H9 (cell line): Measurements from ENCODE around the gene CHN1. TPM values are rescaled to one million over a fixed set of nuclear protein-coding genes. Genes with fewer than 3 reads are reported as not detected.

Experiments
- DNase-seq: peaks from one replicate; pipeline ENCODE4 v3.0.0-alpha.2; 2017
- H2AFZ ChIP-seq: one replicate; pipeline ENCODE4 v1.6.1; 2013; ENCODE audit warnings: mild to moderate bottlenecking, low read length, control low read depth, moderate library complexity
- H2AK5ac ChIP-seq: 2 replicates; pipeline ENCODE4 v1.6.1; 2013; ENCODE audit warnings: low read length, control low read depth, mixed read lengths; ENCODE audit not compliant: insufficient read length
- H2BK120ac ChIP-seq: one replicate; pipeline ENCODE4 v1.6.1; 2013; ENCODE audit warnings: low read depth, mild to moderate bottlenecking, low read length, control low read depth, inconsistent platforms; ENCODE audit not compliant: poor library complexity, severe bottlenecking
- H2BK12ac ChIP-seq: 2 replicates; pipeline ENCODE4 v1.6.1; 2013; ENCODE audit warnings: low read length, control low read depth, mixed read lengths, low read depth; ENCODE audit not compliant: insufficient read length
- H2BK15ac ChIP-seq: 2 replicates; pipeline ENCODE4 v1.6.1; 2013; ENCODE audit warnings: low read depth, low read length, control low read depth
- H2BK20ac ChIP-seq: one replicate; pipeline ENCODE4 v1.6.1; 2013; ENCODE audit warnings: low read depth, mild to moderate bottlenecking, low read length, control low read depth, inconsistent platforms; ENCODE audit not compliant: poor library complexity, severe bottlenecking
- H2BK5ac ChIP-seq: 2 replicates; pipeline ENCODE4 v1.6.1; 2013; ENCODE audit warnings: low read length, control low read depth, mixed read lengths; ENCODE audit not compliant: insufficient read length
- H3K14ac ChIP-seq: 2 replicates; pipeline ENCODE4 v1.6.1; 2013; ENCODE audit warnings: low read length, control low read depth; ENCODE audit not compliant: insufficient read depth
- H3K18ac ChIP-seq: 2 replicates; pipeline ENCODE4 v1.6.1; 2013; ENCODE audit warnings: low read depth, mild to moderate bottlenecking, mixed read lengths, low read length, control low read depth; ENCODE audit not compliant: insufficient read length
- H3K23ac ChIP-seq: 2 replicates; pipeline ENCODE4 v1.6.1; 2013; ENCODE audit warnings: low read length, control low read depth, mixed read lengths, low read depth; ENCODE audit not compliant: insufficient read length
- H3K23me2 ChIP-seq: 2 replicates; pipeline ENCODE4 v1.6.1; 2013; ENCODE audit warnings: low read depth, mild to moderate bottlenecking, mixed read lengths, low read length, control low read depth; ENCODE audit not compliant: insufficient read length, poor library complexity, severe bottlenecking
- H3K27ac ChIP-seq: 2 replicates; pipeline ENCODE4 v1.5.1; 2013; ENCODE audit warnings: low read length, control low read depth, mixed read lengths, low read depth; ENCODE audit not compliant: insufficient read length
- H3K27me3 ChIP-seq: 2 replicates; pipeline ENCODE4 v1.6.1; 2013; ENCODE audit warnings: low read length, control low read depth, inconsistent platforms; ENCODE audit not compliant: insufficient read depth
- H3K4ac ChIP-seq: 2 replicates; pipeline ENCODE4 v1.6.1; 2013; ENCODE audit warnings: low read depth, mild to moderate bottlenecking, control low read depth, inconsistent platforms, low read length, moderate library complexity
- H3K4me1 ChIP-seq: 2 replicates; pipeline ENCODE4 v1.6.1; 2013; ENCODE audit warnings: low read length, control low read depth, inconsistent platforms; ENCODE audit not compliant: insufficient read depth
- H3K4me2 ChIP-seq: 2 replicates; pipeline ENCODE4 v1.6.1; 2013; ENCODE audit warnings: low read length, control low read depth, mixed read lengths; ENCODE audit not compliant: insufficient read length, insufficient read depth
- H3K56ac ChIP-seq: 2 replicates; pipeline ENCODE4 v1.6.1; 2013; ENCODE audit warnings: low read depth, mild to moderate bottlenecking, mixed read lengths, low read length, control low read depth; ENCODE audit not compliant: insufficient read length
- H3K79me1 ChIP-seq: 2 replicates; pipeline ENCODE4 v1.6.1; 2013; ENCODE audit warnings: low read depth, mild to moderate bottlenecking, moderate library complexity, low read length, control low read depth, inconsistent platforms; ENCODE audit not compliant: insufficient read depth, poor library complexity, severe bottlenecking
- H3K79me2 ChIP-seq: 2 replicates; pipeline ENCODE4 v1.6.1; 2013; ENCODE audit warnings: low read length, control low read depth, inconsistent platforms; ENCODE audit not compliant: insufficient read depth
- H3K9ac ChIP-seq: 2 replicates; pipeline ENCODE4 v1.6.1; 2013; ENCODE audit warnings: low read length, control low read depth, mixed read lengths; ENCODE audit not compliant: insufficient read length; ENCODE audit errors: extremely low read depth
- H3K9me3 ChIP-seq: one replicate; pipeline ENCODE4 v1.6.1; 2013; ENCODE audit warnings: low read depth, low read length, inconsistent platforms; ENCODE audit not compliant: control insufficient read depth
- H3T11ph ChIP-seq: one replicate; pipeline ENCODE4 v1.6.1; 2013; ENCODE audit warnings: mild to moderate bottlenecking, low read length, control low read depth, inconsistent platforms
- H4K20me1 ChIP-seq: one replicate; pipeline ENCODE4 v1.6.1; 2013; ENCODE audit not compliant: control insufficient read depth, insufficient read length, insufficient read depth
- H4K5ac ChIP-seq: 2 replicates; pipeline ENCODE4 v1.6.1; 2013; ENCODE audit warnings: low read depth, mild to moderate bottlenecking, mixed read lengths, low read length, control low read depth; ENCODE audit not compliant: insufficient read length
- H4K8ac ChIP-seq: replicated peaks from 2 replicates; pipeline ENCODE4 v1.6.1; 2013; ENCODE audit warnings: low read length, control low read depth, mixed read lengths, low read depth; ENCODE audit not compliant: insufficient read length
- H4K91ac ChIP-seq: 2 replicates; pipeline ENCODE4 v1.6.1; 2013; ENCODE audit warnings: low read depth, mild to moderate bottlenecking, moderate library complexity, mixed read lengths, low read length, control low read depth; ENCODE audit not compliant: insufficient read length
- H3K27ac Mint-ChIP-seq, 3 experiments: 2 replicates in 2 of 3; 3 replicates in 1 of 3; pipeline ENCODE4 v1.8.0; 2020 to 2021; ENCODE audit warnings: mixed read lengths in 3 of 3, mild to moderate bottlenecking in 1 of 3, moderate library complexity in 1 of 3
- H3K27me3 Mint-ChIP-seq: 2 replicates; pipeline ENCODE4 v1.8.0; 2021; ENCODE audit warnings: low read depth, mild to moderate bottlenecking, moderate library complexity, mixed read lengths
- H3K36me3 Mint-ChIP-seq, 3 experiments: 2 replicates in 2 of 3; 3 replicates in 1 of 3; pipeline ENCODE4 v1.8.0; 2020 to 2021; ENCODE audit warnings: low read depth in 3 of 3, mixed read lengths in 3 of 3; ENCODE audit not compliant: insufficient read depth in 1 of 3
- H3K4me1 Mint-ChIP-seq, 2 experiments: 2 replicates each; pipeline ENCODE4 v1.8.0; 2020; ENCODE audit warnings: mixed read lengths in 2 of 2
- H3K4me3 Mint-ChIP-seq, 2 experiments: 2 replicates in 1 of 2; 3 replicates in 1 of 2; pipeline ENCODE4 v1.8.0; 2020 to 2021; ENCODE audit warnings: mild to moderate bottlenecking in 2 of 2, mixed read lengths in 2 of 2, moderate library complexity in 1 of 2
- H3K9me3 Mint-ChIP-seq, 2 experiments: 2 replicates in 1 of 2; 3 replicates in 1 of 2; pipeline ENCODE4 v1.8.0; 2020; ENCODE audit warnings: mild to moderate bottlenecking in 2 of 2, mixed read lengths in 2 of 2, moderate library complexity in 1 of 2
- WGBS: extraction: QIAGEN DNeasy Blood & Tissue Kit; methylation state at CpG from one replicate; pipeline ENCODE4 v1.1.7; 2013; ENCODE audit warnings: missing lambda C conversion rate, low lambda C conversion rate, mixed read lengths; ENCODE audit not compliant: insufficient read length; ENCODE audit errors: extremely low coverage; 5-methylcytosine and 5-hydroxymethylcytosine counted together
- total RNA-seq: library from RNA; stranded (reverse); gene quantifications from 2 replicates; pipeline ENCODE4 v1.2.1, GENCODE V29; 2021
- TF ChIP-seq, protein P1 (sequence below): fragments of 200-600 bp; sonication (generic); conservative IDR thresholded peaks from 3 replicates; pipeline ENCODE4 v1.8.0; 2021; ENCODE audit warnings: antibody characterized with exemption, mild to moderate bottlenecking

CHN1 gene
- total RNA-seq, 1 experiment from 2014 or later = 33.9 TPM

GRCh38 chr2:174766271-174766670 is 238.9 kb downstream of the CHN1 start:
- H3K27me3 Mint-ChIP-seq = no peaks in the 10 kb centered on the region
- no peaks in the 10 kb centered on the region; a peak in 1 of 5 replicates for H3K9me3 Mint-ChIP-seq
- H3K14ac ChIP-seq = no peak overlapping the region
- H4K8ac ChIP-seq = no peak overlapping the region
- H3K9me3 ChIP-seq = no peaks in the 10 kb centered on the region
- no peak overlapping the region for H4K91ac ChIP-seq
- no peak overlapping the region for H3T11ph ChIP-seq
- H2AK5ac ChIP-seq = no peak overlapping the region
- H3K18ac ChIP-seq = no peak overlapping the region
- H3K79me1 ChIP-seq = no peaks in the 10 kb centered on the region
- no peaks in the 10 kb centered on the region for H3K23me2 ChIP-seq
- H3K4me1 Mint-ChIP-seq = peaks cover 38 to 44% of the 10 kb centered on the region in 2 experiments
- no CpG with 5 or more reads among the region's 1 CpG for WGBS
- H3K4ac ChIP-seq = no peak overlapping the region
- no peaks in the 10 kb centered on the region for H3K27me3 ChIP-seq
- H3K27ac Mint-ChIP-seq = no peak overlapping the region
- H2BK15ac ChIP-seq = no peak overlapping the region
- H3K56ac ChIP-seq = no peak overlapping the region
- TF ChIP-seq, protein P1, sequence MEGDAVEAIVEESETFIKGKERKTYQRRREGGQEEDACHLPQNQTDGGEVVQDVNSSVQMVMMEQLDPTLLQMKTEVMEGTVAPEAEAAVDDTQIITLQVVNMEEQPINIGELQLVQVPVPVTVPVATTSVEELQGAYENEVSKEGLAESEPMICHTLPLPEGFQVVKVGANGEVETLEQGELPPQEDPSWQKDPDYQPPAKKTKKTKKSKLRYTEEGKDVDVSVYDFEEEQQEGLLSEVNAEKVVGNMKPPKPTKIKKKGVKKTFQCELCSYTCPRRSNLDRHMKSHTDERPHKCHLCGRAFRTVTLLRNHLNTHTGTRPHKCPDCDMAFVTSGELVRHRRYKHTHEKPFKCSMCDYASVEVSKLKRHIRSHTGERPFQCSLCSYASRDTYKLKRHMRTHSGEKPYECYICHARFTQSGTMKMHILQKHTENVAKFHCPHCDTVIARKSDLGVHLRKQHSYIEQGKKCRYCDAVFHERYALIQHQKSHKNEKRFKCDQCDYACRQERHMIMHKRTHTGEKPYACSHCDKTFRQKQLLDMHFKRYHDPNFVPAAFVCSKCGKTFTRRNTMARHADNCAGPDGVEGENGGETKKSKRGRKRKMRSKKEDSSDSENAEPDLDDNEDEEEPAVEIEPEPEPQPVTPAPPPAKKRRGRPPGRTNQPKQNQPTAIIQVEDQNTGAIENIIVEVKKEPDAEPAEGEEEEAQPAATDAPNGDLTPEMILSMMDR = no peak
- H3K79me2 ChIP-seq = no peaks in the 10 kb centered on the region
- H2BK12ac ChIP-seq = no peak overlapping the region
- no peak overlapping the region for H3K27ac ChIP-seq
- H3K4me2 ChIP-seq = no peak overlapping the region
- H2BK120ac ChIP-seq = no peak overlapping the region
- no peak overlapping the region for H3K4me3 Mint-ChIP-seq
- no peak overlapping the region for H2BK20ac ChIP-seq
- H3K36me3 Mint-ChIP-seq = 0 out of 7 replicates have a peak, but pooled peaks cover 0 to 4% (median 0%) of the 10 kb centered on the region in 3 experiments
- no peak overlapping the region for H2BK5ac ChIP-seq
- H3K9ac ChIP-seq = no peak overlapping the region
- DNase-seq = no peak
- peaks cover 7% of the 10 kb centered on the region; the same call in 1 of the 2 replicates for H3K4me1 ChIP-seq
- no peak overlapping the region for H4K5ac ChIP-seq
- no peak overlapping the region for H2AFZ ChIP-seq
- H4K20me1 ChIP-seq = no peaks in the 10 kb centered on the region
- H3K23ac ChIP-seq = no peak overlapping the region
